Measurements from ENCODE around the gene CAMKMT. TPM values are rescaled to one million over a fixed set of nuclear protein-coding genes. Genes with fewer than 3 reads are reported as not detected.

Gene CAMKMT
- total RNA-seq, 1 experiment from 2014 or later = 2.7 TPM

GRCh38 chr2:44786817-44787214 is 425.1 kb downstream of the CAMKMT start:
- BruUV-seq (replicated peaks) = no TSS peak
- Histone ChIP-seq H3K4me2 (ENCODE audit: low read length) (no peak overlapping the region), H3K27ac (ENCODE audit: low read length) (no peak overlapping the region), H3K9me2 (replicated peaks; ENCODE audit: low read length) (no peaks in the 10 kb centered on the region), H3K36me3 (ENCODE audit: low read depth, low read length) (no peaks in the 10 kb centered on the region), H3K79me2 (ENCODE audit: low read length) (no peaks in the 10 kb centered on the region), H3K4me1 (ENCODE audit: insufficient read depth, low read length) (no peaks in the 10 kb centered on the region), H3K27me3 (ENCODE audit: low read length) (peaks cover 4% of the 10 kb centered on the region; the same call in 1 of the 2 replicates), H3F3A (ENCODE audit: low read length, unreplicated experiment) (no peaks in the 10 kb centered on the region), H3K9ac (ENCODE audit: low read length) (no peak overlapping the region), H3K4me3 (ENCODE audit: low read length) (no peak overlapping the region), H4K20me1 (ENCODE audit: low read length) (no peaks in the 10 kb centered on the region), H3K9me3 (ENCODE audit: low read length) (no peaks in the 10 kb centered on the region), H2AFZ (ENCODE audit: low read length) (no peak overlapping the region)
- ChIA-PET CTCF (no interaction called here), POLR2A (ENCODE audit: unreplicated experiment) (no interaction called here)
- DNase-seq = no peak
- ATAC-seq = no peak
- TF ChIP-seq EZH2phosphoT487 (IDR thresholded peaks at IDR 0.05; ENCODE audit: borderline replicate concordance, low read length) = no peak
- no peak for TF ChIP-seq EZH2 (IDR thresholded peaks at IDR 0.05; ENCODE audit: low read length, unreplicated experiment)
- no peak for TF ChIP-seq CTCF (conservative IDR thresholded peaks at IDR 0.05; ENCODE audit: low read depth, low read length)
- intact Hi-C loops (cut with micrococcal nuclease) = no loop called here

GRCh38 chr2:44787663-44788062 is 425.9 kb downstream of the CAMKMT start:
- H3K9me2 ChIP-seq (replicated peaks; ENCODE audit: low read length) = no peaks in the 10 kb centered on the region
- H3F3A ChIP-seq (ENCODE audit: low read length, unreplicated experiment) = no peaks in the 10 kb centered on the region
- TF ChIP-seq CTCF (conservative IDR thresholded peaks at IDR 0.05; ENCODE audit: low read depth, low read length) = no peak
- no peak for TF ChIP-seq EZH2phosphoT487 (IDR thresholded peaks at IDR 0.05; ENCODE audit: borderline replicate concordance, low read length)
- no peak for TF ChIP-seq EZH2 (IDR thresholded peaks at IDR 0.05; ENCODE audit: low read length, unreplicated experiment)
- no peak overlapping the region for H2AFZ ChIP-seq (ENCODE audit: low read length)
- no peaks in the 10 kb centered on the region for H3K36me3 ChIP-seq (ENCODE audit: low read depth, low read length)
- H3K9me3 ChIP-seq (ENCODE audit: low read length) = no peaks in the 10 kb centered on the region
- H3K27ac ChIP-seq (ENCODE audit: low read length) = no peak overlapping the region
- no peak for DNase-seq
- H3K4me3 ChIP-seq (ENCODE audit: low read length) = no peak overlapping the region
- ChIA-PET POLR2A (ENCODE audit: unreplicated experiment) (no interaction called here), CTCF (no interaction called here)
- H3K79me2 ChIP-seq (ENCODE audit: low read length) = no peaks in the 10 kb centered on the region
- BruUV-seq (replicated peaks) = no TSS peak
- H4K20me1 ChIP-seq (ENCODE audit: low read length) = no peaks in the 10 kb centered on the region
- intact Hi-C loops (cut with micrococcal nuclease) = no loop called here
- peaks cover 4% of the 10 kb centered on the region; the same call in 1 of the 2 replicates for H3K27me3 ChIP-seq (ENCODE audit: low read length)
- H3K4me2 ChIP-seq (ENCODE audit: low read length) = no peak overlapping the region
- no peak for ATAC-seq
- no peaks in the 10 kb centered on the region for H3K4me1 ChIP-seq (ENCODE audit: insufficient read depth, low read length)
- H3K9ac ChIP-seq (ENCODE audit: low read length) = no peak overlapping the region

GRCh38 chr2:44789446-44789845 is 427.7 kb downstream of the CAMKMT start:
- no peak for ATAC-seq
- Histone ChIP-seq H3F3A (ENCODE audit: low read length, unreplicated experiment) (no peaks in the 10 kb centered on the region), H3K79me2 (ENCODE audit: low read length) (no peaks in the 10 kb centered on the region), H3K9me2 (replicated peaks; ENCODE audit: low read length) (no peaks in the 10 kb centered on the region), H3K4me1 (ENCODE audit: insufficient read depth, low read length) (no peaks in the 10 kb centered on the region), H4K20me1 (ENCODE audit: low read length) (no peaks in the 10 kb centered on the region), H3K9me3 (ENCODE audit: low read length) (no peaks in the 10 kb centered on the region), H3K36me3 (ENCODE audit: low read depth, low read length) (no peaks in the 10 kb centered on the region), H3K4me3 (ENCODE audit: low read length) (no peak overlapping the region), H3K27me3 (ENCODE audit: low read length) (peaks cover 4% of the 10 kb centered on the region; the same call in 1 of the 2 replicates), H3K9ac (ENCODE audit: low read length) (no peak overlapping the region), H3K4me2 (ENCODE audit: low read length) (no peak overlapping the region), H2AFZ (ENCODE audit: low read length) (no peak overlapping the region), H3K27ac (ENCODE audit: low read length) (no peak overlapping the region)
- intact Hi-C loops (cut with micrococcal nuclease) = no loop called here
- no peak for DNase-seq
- TF ChIP-seq CTCF (conservative IDR thresholded peaks at IDR 0.05; ENCODE audit: low read depth, low read length) (no peak), EZH2phosphoT487 (IDR thresholded peaks at IDR 0.05; ENCODE audit: borderline replicate concordance, low read length) (no peak), EZH2 (IDR thresholded peaks at IDR 0.05; ENCODE audit: low read length, unreplicated experiment) (no peak)
- CTCF ChIA-PET = no interaction called here
- BruUV-seq (replicated peaks) = no TSS peak
- POLR2A ChIA-PET (ENCODE audit: unreplicated experiment) = no interaction called here

All from PC-3 (cell line).